KBM-7 (cell line): ENCODE results near the gene TMEM209.
"Not testable (repeated sequence)": the region's sequence is repeated elsewhere in the genome, so short reads cannot be mapped to it uniquely, and the experiment has no call there.

Source experiments
- DNase-seq: peaks from one replicate; pipeline ENCODE4 v3.0.0-alpha.2; 2015
- in situ Hi-C: fragments of 300-500 bp; cut with MboI; formaldehyde crosslinking; loops from 2 replicates; pipeline ENCODE4 v1.14.3; 2020; ENCODE audit warnings: low sequenced_read_pairs, low pct_unique_long_range_greater_than_20kb, mixed read lengths

The TMEM209 gene

GRCh38 chr7:130205084-130205947, at the start of gene TMEM209:
Gene TMEM209 (minus strand): TSS chr7:130205406. CDS start chr7:130205375, 31 bp downstream.
- in situ Hi-C loops = no loop called here
- peak; percentile 98 for DNase-seq

- in situ Hi-C loops = no loop called here
- DNase-seq = no peak
Observed at GRCh38 chr7:130254555-130254954, 49.3 kb upstream of the TMEM209 start.

- in situ Hi-C loops, DNase-seq: not testable (repeated sequence)
Observed at GRCh38 chr7:130249626-130250025, 44.4 kb upstream of the TMEM209 start.

GRCh38 chr7:130248842-130249241, 43.6 kb upstream of the TMEM209 start:
- DNase-seq, in situ Hi-C loops: not testable (repeated sequence)

GRCh38 chr7:130246491-130246890, 41.3 kb upstream of the TMEM209 start:
- DNase-seq, in situ Hi-C loops: not testable (repeated sequence)

GRCh38 chr7:130243486-130243885, 38.3 kb upstream of the TMEM209 start:
- in situ Hi-C loops, DNase-seq: not testable (repeated sequence)

- in situ Hi-C loops = no loop called here
- DNase-seq = peak; percentile 67
Observed at GRCh38 chr7:130242198-130243014, 37.2 kb upstream of the TMEM209 start.

GRCh38 chr7:130240240-130240639, 35.0 kb upstream of the TMEM209 start:
- in situ Hi-C loops = no loop called here
- DNase-seq = no peak

GRCh38 chr7:130236361-130236760, 31.2 kb upstream of the TMEM209 start:
- in situ Hi-C loops, DNase-seq: not testable (repeated sequence)

- no peak for DNase-seq
- in situ Hi-C loops = no loop called here
Observed at GRCh38 chr7:130234078-130234477, 28.9 kb upstream of the TMEM209 start.

GRCh38 chr7:130232209-130232608, 27.0 kb upstream of the TMEM209 start:
- in situ Hi-C loops = no loop called here
- no peak for DNase-seq

GRCh38 chr7:130231792-130232191, 26.6 kb upstream of the TMEM209 start:
- no peak for DNase-seq
- in situ Hi-C loops = no loop called here

GRCh38 chr7:130229981-130230380, 24.8 kb upstream of the TMEM209 start:
- DNase-seq, in situ Hi-C loops: not testable (repeated sequence)

GRCh38 chr7:130228840-130229502, 23.8 kb upstream of the TMEM209 start:
- peak; percentile 47 for DNase-seq
- in situ Hi-C loops = no loop called here

- no peak for DNase-seq
- in situ Hi-C loops = no loop called here
Observed at GRCh38 chr7:130227883-130228575, 22.8 kb upstream of the TMEM209 start.

- no peak for DNase-seq
- in situ Hi-C loops = no loop called here
Observed at GRCh38 chr7:130226333-130226732, 21.1 kb upstream of the TMEM209 start.

- in situ Hi-C loops, DNase-seq: not testable (repeated sequence)
Observed at GRCh38 chr7:130224923-130225322, 19.7 kb upstream of the TMEM209 start.

- no peak for DNase-seq
- in situ Hi-C loops = no loop called here
Observed at GRCh38 chr7:130224210-130224609, 19.0 kb upstream of the TMEM209 start.

GRCh38 chr7:130223646-130224045, 18.4 kb upstream of the TMEM209 start:
- in situ Hi-C loops = no loop called here
- no peak for DNase-seq
